ENCODE measurements around the gene DEXI. TPM values are rescaled to one million over a fixed set of nuclear protein-coding genes. Genes with fewer than 3 reads are reported as not detected.
A peak's percentile ranks its signal among the peaks of the same experiment; 100 is the strongest.

DEXI gene
- total and polyA plus RNA-seq, 4 donors: 19.5 to 35.5 (median 28.0) TPM

GRCh38 chr16:10937068-10937859 lies 5.0 kb downstream of the DEXI start:
- H3K9ac ChIP-seq (ENCODE audit: insufficient read depth in 1 of 2, low read length in 2 of 2): no peak overlapping the region
- no peak for ATAC-seq (ENCODE audit: insufficient read depth, low FRiP score)
- DNase-seq: no peak

GRCh38 chr16:10936272-10936984 lies 5.8 kb downstream of the DEXI start:
- H3K9me3 ChIP-seq (ENCODE audit: control insufficient read depth in 4 of 4, insufficient read depth in 3 of 4, low read length in 3 of 4): no peaks in the 10 kb centered on the region
- H3K4me1 ChIP-seq (ENCODE audit: control insufficient read depth in 5 of 5, insufficient read depth in 5 of 5, low read length in 5 of 5): peaks cover 34 to 66% (median 38%) of the 10 kb centered on the region in 5 donors
- H3K9ac ChIP-seq (ENCODE audit: insufficient read depth in 1 of 2, low read length in 2 of 2): no peak overlapping the region
- H3K27ac ChIP-seq (ENCODE audit: low read depth in 1 of 2, low read length in 1 of 2): no peak overlapping the region
- H3K4me3 ChIP-seq: no peak overlapping the region
- ATAC-seq (ENCODE audit: insufficient read depth, low FRiP score) (no peak), DNase-seq (no peak)
- TF ChIP-seq, protein P1, sequence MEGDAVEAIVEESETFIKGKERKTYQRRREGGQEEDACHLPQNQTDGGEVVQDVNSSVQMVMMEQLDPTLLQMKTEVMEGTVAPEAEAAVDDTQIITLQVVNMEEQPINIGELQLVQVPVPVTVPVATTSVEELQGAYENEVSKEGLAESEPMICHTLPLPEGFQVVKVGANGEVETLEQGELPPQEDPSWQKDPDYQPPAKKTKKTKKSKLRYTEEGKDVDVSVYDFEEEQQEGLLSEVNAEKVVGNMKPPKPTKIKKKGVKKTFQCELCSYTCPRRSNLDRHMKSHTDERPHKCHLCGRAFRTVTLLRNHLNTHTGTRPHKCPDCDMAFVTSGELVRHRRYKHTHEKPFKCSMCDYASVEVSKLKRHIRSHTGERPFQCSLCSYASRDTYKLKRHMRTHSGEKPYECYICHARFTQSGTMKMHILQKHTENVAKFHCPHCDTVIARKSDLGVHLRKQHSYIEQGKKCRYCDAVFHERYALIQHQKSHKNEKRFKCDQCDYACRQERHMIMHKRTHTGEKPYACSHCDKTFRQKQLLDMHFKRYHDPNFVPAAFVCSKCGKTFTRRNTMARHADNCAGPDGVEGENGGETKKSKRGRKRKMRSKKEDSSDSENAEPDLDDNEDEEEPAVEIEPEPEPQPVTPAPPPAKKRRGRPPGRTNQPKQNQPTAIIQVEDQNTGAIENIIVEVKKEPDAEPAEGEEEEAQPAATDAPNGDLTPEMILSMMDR (IDR thresholded peaks at IDR 0.05; ENCODE audit: control extremely low read depth, extremely low read depth): no peak
- 32 to 47% methylated on average over 8 of the region's 8 CpGs for WGBS, 2 donors
- H3K27me3 ChIP-seq (ENCODE audit: control insufficient read depth in 3 of 3, insufficient read depth in 3 of 3, low read length in 2 of 3): no peaks in the 10 kb centered on the region
- H3K36me3 ChIP-seq (ENCODE audit: control insufficient read depth in 4 of 4, insufficient read depth in 4 of 4, low read length in 4 of 4): peaks cover 0 to 11% (median 8%) of the 10 kb centered on the region in 4 donors

More at GRCh38 chr16:10937068-10937859, 5.0 kb downstream of the DEXI start:
- Histone ChIP-seq H3K4me3 (no peak overlapping the region), H3K27me3 (ENCODE audit: control insufficient read depth in 3 of 3, insufficient read depth in 3 of 3, low read length in 2 of 3) (no peaks in the 10 kb centered on the region), H3K27ac (ENCODE audit: low read depth in 1 of 2, low read length in 1 of 2) (peak overlapping the region; percentile 74 to 82), H3K9me3 (ENCODE audit: control insufficient read depth in 4 of 4, insufficient read depth in 3 of 4, low read length in 3 of 4) (no peaks in the 10 kb centered on the region), H3K36me3 (ENCODE audit: control insufficient read depth in 4 of 4, insufficient read depth in 4 of 4, low read length in 4 of 4) (peaks cover 0 to 11% (median 6%) of the 10 kb centered on the region in 4 donors), H3K4me1 (ENCODE audit: control insufficient read depth in 5 of 5, insufficient read depth in 5 of 5, low read length in 5 of 5) (peaks cover 34 to 66% (median 38%) of the 10 kb centered on the region in 5 donors)
- 27 to 39% methylated on average over 11 of the region's 11 CpGs for WGBS, 2 donors
- TF ChIP-seq, protein P1 (IDR thresholded peaks at IDR 0.05; ENCODE audit: control extremely low read depth, extremely low read depth): no peak

GRCh38 chr16:10935226-10935915 lies 6.9 kb downstream of the DEXI start:
- WGBS, 2 donors: 58 to 68% methylated on average over 7 of the region's 7 CpGs
- Histone ChIP-seq H3K36me3 (ENCODE audit: control insufficient read depth in 4 of 4, insufficient read depth in 4 of 4, low read length in 4 of 4) (peaks cover 0 to 11% (median 9%) of the 10 kb centered on the region in 4 donors), H3K9ac (ENCODE audit: insufficient read depth in 1 of 2, low read length in 2 of 2) (no peak overlapping the region), H3K27ac (ENCODE audit: low read depth in 1 of 2, low read length in 1 of 2) (no peak overlapping the region), H3K27me3 (ENCODE audit: control insufficient read depth in 3 of 3, insufficient read depth in 3 of 3, low read length in 2 of 3) (no peaks in the 10 kb centered on the region), H3K9me3 (ENCODE audit: control insufficient read depth in 4 of 4, insufficient read depth in 3 of 4, low read length in 3 of 4) (no peaks in the 10 kb centered on the region), H3K4me1 (ENCODE audit: control insufficient read depth in 5 of 5, insufficient read depth in 5 of 5, low read length in 5 of 5) (peaks cover 35 to 55% (median 37%) of the 10 kb centered on the region in 5 donors), H3K4me3 (no peak overlapping the region)
- ATAC-seq (ENCODE audit: insufficient read depth, low FRiP score) (no peak), DNase-seq (peak in 2 of 3 donors; percentile 42 to 47)
- TF ChIP-seq, protein P1 (IDR thresholded peaks at IDR 0.05; ENCODE audit: control extremely low read depth, extremely low read depth): no peak
